AG04450 (cell line): ENCODE results near the gene UNC5CL. TPM values are rescaled to one million over a fixed set of nuclear protein-coding genes. Genes with fewer than 3 reads are reported as not detected.

Experiments used
- CTCF ChIA-PET: fragments of 300-600, 350-600 bp; formaldehyde crosslinking; extraction: SDS; loops from one replicate; lab custom pipeline; 2022; ENCODE audit warnings: antibody characterized with exemption, inconsistent platforms; lab: Charles Lee
- POLR2A ChIA-PET: fragments of 350-600 bp; formaldehyde crosslinking; extraction: SDS; loops from one replicate; lab custom pipeline; 2021; ENCODE audit warnings: antibody characterized with exemption, inconsistent platforms; lab: Yijun Ruan, JAX
- DNase-seq: peaks from one replicate; pipeline ENCODE4 v3.0.0-alpha.2; 2011; ENCODE audit warnings: low read depth, low spot score
- H3K27ac ChIP-seq: one replicate; pipeline ENCODE4 v1.5.1; 2012; ENCODE audit warnings: low read depth, low read length, control low read depth
- H3K27me3 ChIP-seq: one replicate; pipeline ENCODE4 v1.6.0; 2012; ENCODE audit warnings: low read length; ENCODE audit not compliant: control insufficient read depth, insufficient read depth
- H3K4me3 ChIP-seq: 2 replicates; pipeline ENCODE4 v1.5.1; 2011; ENCODE audit warnings: mild to moderate bottlenecking, low read depth, low read length, control low read depth
- H3K9me3 ChIP-seq: 2 replicates; pipeline ENCODE4 v1.5.1; 2012; ENCODE audit warnings: low read length; ENCODE audit not compliant: control insufficient read depth, insufficient read depth
- polyA plus RNA-seq: library from polyadenylated mRNA; depleted of rRNA; stranded (reverse); fragments of >200 nt; gene quantifications from 2 replicates; pipeline ENCODE4 v1.2.3, GENCODE V29; 2011
- TF ChIP-seq, protein P1 (sequence below): IDR thresholded peaks from 2 replicates; pipeline ENCODE4 v1.5.1; 2011; ENCODE audit warnings: low read depth, low read length, control low read depth, inconsistent platforms

UNC5CL gene
- polyA plus RNA-seq, 1 experiment = 0.02 TPM

DNA sequence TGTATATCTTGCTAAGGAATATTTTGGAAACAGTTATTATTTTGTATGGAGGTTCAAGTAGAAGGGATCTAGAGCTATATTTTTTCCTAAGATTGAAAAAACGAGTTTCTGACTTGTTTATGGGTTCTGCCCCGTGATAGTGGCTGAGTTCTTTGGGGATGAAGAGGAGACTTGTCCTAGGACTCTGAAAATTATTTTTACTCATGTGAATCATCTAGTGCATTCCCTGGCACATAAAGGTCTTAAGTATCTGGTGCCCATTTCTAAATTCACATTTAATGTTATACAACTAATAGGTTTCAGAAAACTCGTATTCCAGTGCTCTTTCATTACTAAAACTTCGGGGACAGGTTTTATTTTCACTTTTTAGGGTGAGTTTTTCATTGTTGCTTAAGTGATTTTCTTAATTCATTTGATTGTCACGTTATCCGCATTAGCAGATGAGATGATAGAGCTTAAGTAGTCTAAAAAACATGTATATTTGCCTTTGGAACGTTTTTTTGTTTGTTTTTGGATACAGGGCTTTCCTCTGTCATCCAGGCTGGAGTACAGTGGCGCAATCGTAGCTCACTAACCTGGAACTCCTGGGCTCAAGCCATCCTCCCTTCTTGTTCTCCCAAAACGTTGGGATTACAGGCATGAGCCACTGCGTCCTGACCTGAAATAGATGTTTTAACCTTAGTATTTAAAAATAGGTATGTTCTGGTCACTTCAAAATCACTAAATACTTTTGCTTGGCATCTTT, 35.8 kb upstream of the UNC5CL start:
- Histone ChIP-seq H3K27ac (no peak overlapping the region), H3K9me3 (no peaks in the 10 kb centered on the region), H3K4me3 (peak overlapping the region; percentile 85), H3K27me3 (no peaks in the 10 kb centered on the region)
- no peak for DNase-seq
- ChIA-PET CTCF (interaction anchor here (0.8 to 1.6 kb wide), 7 partner anchors 8 to 244 kb away, joined by 3 to 10 read pairs (median 4); no protein-coding TSS in a partner anchor), POLR2A (no interaction called here)
- TF ChIP-seq, protein P1, sequence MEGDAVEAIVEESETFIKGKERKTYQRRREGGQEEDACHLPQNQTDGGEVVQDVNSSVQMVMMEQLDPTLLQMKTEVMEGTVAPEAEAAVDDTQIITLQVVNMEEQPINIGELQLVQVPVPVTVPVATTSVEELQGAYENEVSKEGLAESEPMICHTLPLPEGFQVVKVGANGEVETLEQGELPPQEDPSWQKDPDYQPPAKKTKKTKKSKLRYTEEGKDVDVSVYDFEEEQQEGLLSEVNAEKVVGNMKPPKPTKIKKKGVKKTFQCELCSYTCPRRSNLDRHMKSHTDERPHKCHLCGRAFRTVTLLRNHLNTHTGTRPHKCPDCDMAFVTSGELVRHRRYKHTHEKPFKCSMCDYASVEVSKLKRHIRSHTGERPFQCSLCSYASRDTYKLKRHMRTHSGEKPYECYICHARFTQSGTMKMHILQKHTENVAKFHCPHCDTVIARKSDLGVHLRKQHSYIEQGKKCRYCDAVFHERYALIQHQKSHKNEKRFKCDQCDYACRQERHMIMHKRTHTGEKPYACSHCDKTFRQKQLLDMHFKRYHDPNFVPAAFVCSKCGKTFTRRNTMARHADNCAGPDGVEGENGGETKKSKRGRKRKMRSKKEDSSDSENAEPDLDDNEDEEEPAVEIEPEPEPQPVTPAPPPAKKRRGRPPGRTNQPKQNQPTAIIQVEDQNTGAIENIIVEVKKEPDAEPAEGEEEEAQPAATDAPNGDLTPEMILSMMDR = no peak

DNA sequence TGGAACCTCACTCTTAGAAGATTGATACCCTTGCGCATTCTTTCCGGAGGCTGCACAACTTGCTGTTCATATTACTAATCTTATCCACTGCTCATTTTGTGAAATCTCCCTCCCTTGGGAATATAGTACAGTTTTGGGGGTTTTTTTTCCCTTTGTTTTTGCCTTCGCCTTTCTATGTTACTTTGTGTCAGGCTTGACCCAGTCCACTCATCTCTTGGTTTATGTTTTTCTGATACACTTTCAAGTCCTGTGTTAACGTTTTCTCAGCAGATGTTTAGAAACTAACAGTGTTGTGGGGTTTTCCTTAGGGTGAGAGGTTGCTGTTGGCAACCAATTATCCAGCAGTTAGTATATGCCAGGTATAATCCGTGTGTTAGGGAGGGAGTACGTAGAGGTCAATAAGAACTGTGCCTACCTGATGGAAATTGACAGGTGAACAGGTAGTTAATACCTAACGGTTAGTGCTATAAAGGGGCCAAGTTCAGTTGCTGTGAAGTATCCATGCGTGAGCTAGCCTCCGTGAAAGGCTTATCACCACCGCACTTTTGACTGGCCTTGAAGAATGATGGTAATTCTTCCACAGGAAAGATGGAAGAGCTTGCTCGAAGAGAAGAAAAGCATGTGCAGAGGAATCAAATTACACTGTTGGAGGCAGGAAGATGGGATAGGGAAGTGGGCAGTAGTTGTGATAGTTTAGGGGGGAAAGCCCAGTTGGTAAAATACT, 35.1 kb upstream of the UNC5CL start:
- CTCF ChIA-PET = interaction anchor here (0.8 to 1.6 kb wide), 6 partner anchors 9 to 245 kb away, joined by 3 to 10 read pairs (median 5); no protein-coding TSS in a partner anchor
- TF ChIP-seq, protein P1 = no peak
- H3K9me3 ChIP-seq = no peaks in the 10 kb centered on the region
- peak overlapping the region; percentile 99 for H3K27ac ChIP-seq
- H3K27me3 ChIP-seq = no peaks in the 10 kb centered on the region
- H3K4me3 ChIP-seq = peak overlapping the region; percentile 85
- DNase-seq = no peak
- POLR2A ChIA-PET = no interaction called here

DNA sequence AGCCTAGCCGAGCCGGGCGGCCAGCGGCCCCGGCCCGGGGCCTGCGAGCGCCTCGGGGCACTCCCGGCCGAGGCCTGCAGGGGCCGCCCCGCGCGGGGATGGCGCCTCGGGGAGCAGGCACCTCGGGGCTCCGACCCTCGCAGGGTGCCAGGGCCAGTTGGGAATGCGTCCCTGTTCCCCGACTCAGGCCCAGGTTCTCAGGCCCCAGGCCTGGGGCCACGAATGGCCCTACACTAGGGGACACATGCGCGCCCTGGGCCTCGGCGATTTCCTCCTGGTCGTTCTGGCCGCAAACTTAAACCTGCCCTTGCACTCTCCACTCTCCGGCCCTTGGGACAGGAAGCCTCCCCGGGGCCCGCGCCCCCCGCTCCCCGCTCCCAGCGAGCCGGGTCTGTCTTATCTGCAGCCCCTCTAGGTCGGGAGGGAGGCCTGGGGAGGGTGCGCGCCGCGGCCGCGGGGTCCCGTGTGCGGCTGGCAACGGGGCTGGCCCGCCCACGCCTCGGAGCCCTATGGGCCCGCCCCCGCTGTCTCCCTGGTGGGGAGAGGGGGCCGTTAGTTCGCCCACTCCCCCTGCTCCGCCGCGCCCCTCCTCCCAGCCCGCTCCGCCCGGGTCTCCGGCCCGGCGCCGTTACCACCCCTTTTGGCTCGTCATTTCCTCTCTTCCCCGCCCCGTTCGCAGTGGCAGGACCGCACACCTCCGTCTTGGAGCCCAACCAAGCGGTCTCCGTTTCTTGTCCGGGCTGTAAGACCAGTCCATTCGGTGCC, 34.4 kb upstream of the UNC5CL start:
- peak overlapping the region; percentile 85 for H3K4me3 ChIP-seq
- no peak for DNase-seq
- no peaks in the 10 kb centered on the region for H3K27me3 ChIP-seq
- TF ChIP-seq, protein P1 = peak; percentile 30
- ChIA-PET CTCF (interaction anchor here (0.6 to 3.0 kb wide), 4 partner anchors 10 to 247 kb away, joined by 4 to 7 read pairs (median 5); no protein-coding TSS in a partner anchor), POLR2A (interaction anchor here (1.0 to 1.3 kb wide), 2 partner anchors 18 to 108 kb away, joined by 4 to 5 read pairs; no protein-coding TSS in a partner anchor)
- H3K27ac ChIP-seq = peak overlapping the region; percentile 99
- H3K9me3 ChIP-seq = no peaks in the 10 kb centered on the region

DNA sequence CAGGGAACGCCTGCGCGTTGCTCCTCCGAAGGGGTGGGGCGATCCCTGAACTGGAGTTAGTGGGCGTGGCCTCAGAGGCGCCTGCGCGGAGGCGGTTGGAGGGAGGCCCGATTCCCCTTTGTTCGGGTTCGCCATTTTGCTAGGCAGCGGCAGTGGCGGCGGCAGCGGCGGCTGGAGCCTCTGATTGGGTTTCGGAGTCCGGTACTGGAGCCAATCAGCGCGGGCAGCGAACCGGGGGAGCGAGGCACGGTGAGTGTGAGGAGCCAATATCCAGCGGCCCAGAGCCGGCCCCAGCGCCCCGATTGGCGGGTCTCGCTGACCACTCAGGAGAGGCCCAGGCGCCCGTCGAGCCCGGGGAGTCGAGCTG, 33.8 kb upstream of the UNC5CL start, which contains the start of gene NFYA:
NFYA (plus strand) TSS at position 139 of the 367 bp plus-strand sequence. CDS start 6,116 bp downstream, outside the sequence.
- no peak for DNase-seq
- CTCF ChIA-PET = interaction anchor here (0.6 to 3.0 kb wide), 5 partner anchors 10 to 247 kb away, joined by 3 to 7 read pairs (median 4); no protein-coding TSS in a partner anchor

More for the DNA sequence above, 33.8 kb upstream of the UNC5CL start, which contains the start of gene NFYA:
- POLR2A ChIA-PET = interaction anchor here (1.0 to 1.3 kb wide), 2 partner anchors 19 to 108 kb away, joined by 4 to 5 read pairs; no protein-coding TSS in a partner anchor
- Histone ChIP-seq H3K4me3 (peak within 1 kb of the TSS; percentile 85), H3K27ac (peak within 1 kb of the TSS; percentile 99), H3K9me3 (no peaks in the 10 kb centered on the region), H3K27me3 (no peaks in the 10 kb centered on the region)
- TF ChIP-seq, protein P1 = no peak
